ENCODE data around the gene BTN2A1. TPM values are rescaled to one million over a fixed set of nuclear protein-coding genes. Genes with fewer than 3 reads are reported as not detected.

The BTN2A1 gene
- total and polyA plus RNA-seq, 2 of the 13 experiments (the other 11 are each of a cell fraction or from before 2014, with no cell fraction given) = 16.4 to 30.4 TPM

- ATAC-seq (no peak), FAIRE-seq (no peak), DNase-seq (ENCODE audit: low spot score) (no peak)
- ChIA-PET POLR2A (no interaction called here), CTCF (ENCODE audit: low intra/inter-chr PET ratio, low total read pairs) (no interaction called here)
- no TSS peak for BruUV-seq (replicated peaks)
- Histone ChIP-seq H2AFZ (ENCODE audit: low read length) (no peak overlapping the region), H3K4me1 (ENCODE audit: insufficient read depth, low read length) (peaks cover 65% of the 10 kb centered on the region), H3K4me2 (ENCODE audit: low read depth, low read length) (no peak overlapping the region), H3K4me3 (replicated peaks in 1 of 3; ENCODE audit: insufficient read depth in 1 of 3, low read depth in 2 of 3, low read length in 3 of 3) (no peak overlapping the region), H3K36me3 (replicated peaks in 1 of 2; ENCODE audit: control insufficient read depth in 1 of 2, insufficient read depth in 2 of 2, low read length in 2 of 2) (no peaks in the 10 kb centered on the region), H3K9ac (ENCODE audit: insufficient read depth, low read depth, low read length) (no peak overlapping the region), H3K27ac (ENCODE audit: extremely low read length, insufficient read depth, low read length) (no peak overlapping the region), H3K9me3 (ENCODE audit: low read length) (no peaks in the 10 kb centered on the region), H3K27me3 (ENCODE audit: control insufficient read depth in 1 of 2, insufficient read depth in 2 of 2, low read length in 2 of 2) (no peaks in the 10 kb centered on the region), H3K79me2 (ENCODE audit: insufficient read depth, low read length) (no peaks in the 10 kb centered on the region), H4K20me1 (ENCODE audit: insufficient read depth, low read length) (no peaks in the 10 kb centered on the region)
- in situ Hi-C loops (cut with HindIII; ENCODE audit: extremely low pct_ligation_motif_present, low pct_unique_long_range_greater_than_20kb) (no loop called here), intact Hi-C loops (cut with micrococcal nuclease; ENCODE audit: unreplicated experiment) (no loop called here)
- no peak for TF ChIP-seq SMARCC2 (IDR thresholded peaks at IDR 0.05)
- no peak for TF ChIP-seq ZNF414 (CRISPR knock-in tag; IDR thresholded peaks at IDR 0.05)
- no peak for TF ChIP-seq MAZ (IDR thresholded peaks at IDR 0.05; ENCODE audit: borderline replicate concordance, low read depth, low read length)
- no peak for TF ChIP-seq MAZ (CRISPR knock-in tag; IDR thresholded peaks at IDR 0.05; ENCODE audit: low read depth)
- TF ChIP-seq ZNF7 (CRISPR knock-in tag; IDR thresholded peaks at IDR 0.05) = no peak
- TF ChIP-seq KDM3A (CRISPR knock-in tag; IDR thresholded peaks at IDR 0.05; ENCODE audit: low read depth) = no peak
- no peak for TF ChIP-seq FOXP4 (CRISPR knock-in tag; IDR thresholded peaks at IDR 0.05)
- TF ChIP-seq ZNF737 (CRISPR knock-in tag; IDR thresholded peaks at IDR 0.05; ENCODE audit: borderline replicate concordance) = no peak
- TF ChIP-seq ZBTB37 (CRISPR knock-in tag; IDR thresholded peaks at IDR 0.05) = no peak
- no peak for TF ChIP-seq RBFOX2 (IDR thresholded peaks at IDR 0.05; ENCODE audit: low read depth, low read length)
- TF ChIP-seq, protein P1, sequence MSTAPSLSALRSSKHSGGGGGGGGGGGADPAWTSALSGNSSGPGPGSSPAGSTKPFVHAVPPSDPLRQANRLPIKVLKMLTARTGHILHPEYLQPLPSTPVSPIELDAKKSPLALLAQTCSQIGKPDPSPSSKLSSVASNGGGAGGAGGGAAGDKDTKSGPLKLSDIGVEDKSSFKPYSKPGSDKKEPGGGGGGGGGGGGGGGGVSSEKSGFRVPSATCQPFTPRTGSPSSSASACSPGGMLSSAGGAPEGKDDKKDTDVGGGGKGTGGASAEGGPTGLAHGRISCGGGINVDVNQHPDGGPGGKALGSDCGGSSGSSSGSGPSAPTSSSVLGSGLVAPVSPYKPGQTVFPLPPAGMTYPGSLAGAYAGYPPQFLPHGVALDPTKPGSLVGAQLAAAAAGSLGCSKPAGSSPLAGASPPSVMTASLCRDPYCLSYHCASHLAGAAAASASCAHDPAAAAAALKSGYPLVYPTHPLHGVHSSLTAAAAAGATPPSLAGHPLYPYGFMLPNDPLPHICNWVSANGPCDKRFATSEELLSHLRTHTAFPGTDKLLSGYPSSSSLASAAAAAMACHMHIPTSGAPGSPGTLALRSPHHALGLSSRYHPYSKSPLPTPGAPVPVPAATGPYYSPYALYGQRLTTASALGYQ (CRISPR knock-in tag; IDR thresholded peaks at IDR 0.05) = no peak
- no peak for TF ChIP-seq MAFG (CRISPR knock-in tag; IDR thresholded peaks at IDR 0.05)
- no peak for TF ChIP-seq E2F2 (CRISPR knock-in tag; IDR thresholded peaks at IDR 0.05; ENCODE audit: borderline replicate concordance)
- no peak for TF ChIP-seq ZNF136 (CRISPR knock-in tag; IDR thresholded peaks at IDR 0.05; ENCODE audit: low read depth)
- no peak for TF ChIP-seq ZFP37 (CRISPR knock-in tag; IDR thresholded peaks at IDR 0.05; ENCODE audit: borderline replicate concordance)
- WGBS (ENCODE audit: low lambda C conversion rate) = 58% methylated on average over 1 of the region's 1 CpG
These were observed 19.7 kb downstream of the BTN2A1 start for GRCh38 chr6:26477426-26477825.
